Measurements from ENCODE around the gene JTB.
A peak's percentile ranks its signal among the peaks of the same experiment; 100 is the strongest.

Gene JTB

GRCh38 chr1:153958961-153959260 is 18.6 kb downstream of the JTB start:
- no peak for ATAC-seq
- TF ChIP-seq ZFP3 (CRISPR knock-in tag; IDR thresholded peaks at IDR 0.05), result no peak
- no peak for TF ChIP-seq ZFP30 (CRISPR knock-in tag; IDR thresholded peaks at IDR 0.05)
- TF ChIP-seq CREB5 (CRISPR knock-in tag; IDR thresholded peaks at IDR 0.05; ENCODE audit: low read depth), result no peak
- TF ChIP-seq, protein P1, sequence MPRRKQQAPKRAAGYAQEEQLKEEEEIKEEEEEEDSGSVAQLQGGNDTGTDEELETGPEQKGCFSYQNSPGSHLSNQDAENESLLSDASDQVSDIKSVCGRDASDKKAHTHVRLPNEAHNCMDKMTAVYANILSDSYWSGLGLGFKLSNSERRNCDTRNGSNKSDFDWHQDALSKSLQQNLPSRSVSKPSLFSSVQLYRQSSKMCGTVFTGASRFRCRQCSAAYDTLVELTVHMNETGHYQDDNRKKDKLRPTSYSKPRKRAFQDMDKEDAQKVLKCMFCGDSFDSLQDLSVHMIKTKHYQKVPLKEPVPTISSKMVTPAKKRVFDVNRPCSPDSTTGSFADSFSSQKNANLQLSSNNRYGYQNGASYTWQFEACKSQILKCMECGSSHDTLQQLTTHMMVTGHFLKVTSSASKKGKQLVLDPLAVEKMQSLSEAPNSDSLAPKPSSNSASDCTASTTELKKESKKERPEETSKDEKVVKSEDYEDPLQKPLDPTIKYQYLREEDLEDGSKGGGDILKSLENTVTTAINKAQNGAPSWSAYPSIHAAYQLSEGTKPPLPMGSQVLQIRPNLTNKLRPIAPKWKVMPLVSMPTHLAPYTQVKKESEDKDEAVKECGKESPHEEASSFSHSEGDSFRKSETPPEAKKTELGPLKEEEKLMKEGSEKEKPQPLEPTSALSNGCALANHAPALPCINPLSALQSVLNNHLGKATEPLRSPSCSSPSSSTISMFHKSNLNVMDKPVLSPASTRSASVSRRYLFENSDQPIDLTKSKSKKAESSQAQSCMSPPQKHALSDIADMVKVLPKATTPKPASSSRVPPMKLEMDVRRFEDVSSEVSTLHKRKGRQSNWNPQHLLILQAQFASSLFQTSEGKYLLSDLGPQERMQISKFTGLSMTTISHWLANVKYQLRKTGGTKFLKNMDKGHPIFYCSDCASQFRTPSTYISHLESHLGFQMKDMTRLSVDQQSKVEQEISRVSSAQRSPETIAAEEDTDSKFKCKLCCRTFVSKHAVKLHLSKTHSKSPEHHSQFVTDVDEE (CRISPR knock-in tag; IDR thresholded peaks at IDR 0.05), result no peak
- TF ChIP-seq ZNF70 (CRISPR knock-in tag; IDR thresholded peaks at IDR 0.05), result no peak
- no peak for TF ChIP-seq ISL1 (CRISPR knock-in tag; IDR thresholded peaks at IDR 0.05)
- TF ChIP-seq, protein P2, sequence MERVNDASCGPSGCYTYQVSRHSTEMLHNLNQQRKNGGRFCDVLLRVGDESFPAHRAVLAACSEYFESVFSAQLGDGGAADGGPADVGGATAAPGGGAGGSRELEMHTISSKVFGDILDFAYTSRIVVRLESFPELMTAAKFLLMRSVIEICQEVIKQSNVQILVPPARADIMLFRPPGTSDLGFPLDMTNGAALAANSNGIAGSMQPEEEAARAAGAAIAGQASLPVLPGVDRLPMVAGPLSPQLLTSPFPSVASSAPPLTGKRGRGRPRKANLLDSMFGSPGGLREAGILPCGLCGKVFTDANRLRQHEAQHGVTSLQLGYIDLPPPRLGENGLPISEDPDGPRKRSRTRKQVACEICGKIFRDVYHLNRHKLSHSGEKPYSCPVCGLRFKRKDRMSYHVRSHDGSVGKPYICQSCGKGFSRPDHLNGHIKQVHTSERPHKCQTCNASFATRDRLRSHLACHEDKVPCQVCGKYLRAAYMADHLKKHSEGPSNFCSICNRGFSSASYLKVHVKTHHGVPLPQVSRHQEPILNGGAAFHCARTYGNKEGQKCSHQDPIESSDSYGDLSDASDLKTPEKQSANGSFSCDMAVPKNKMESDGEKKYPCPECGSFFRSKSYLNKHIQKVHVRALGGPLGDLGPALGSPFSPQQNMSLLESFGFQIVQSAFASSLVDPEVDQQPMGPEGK (CRISPR knock-in tag; IDR thresholded peaks at IDR 0.05; ENCODE audit: borderline replicate concordance), result no peak
- TF ChIP-seq GLIS3 (CRISPR knock-in tag; IDR thresholded peaks at IDR 0.05), result no peak
- no peak for TF ChIP-seq ZNF8 (CRISPR knock-in tag; IDR thresholded peaks at IDR 0.05)
- TF ChIP-seq BACH2 (CRISPR knock-in tag; IDR thresholded peaks at IDR 0.05; ENCODE audit: borderline replicate concordance), result no peak
- no peak for TF ChIP-seq ZNF565 (CRISPR knock-in tag; conservative IDR thresholded peaks at IDR 0.05; ENCODE audit: low read depth)
- TF ChIP-seq OSR1 (CRISPR knock-in tag; IDR thresholded peaks at IDR 0.05), result no peak
- no peak for TF ChIP-seq TOX (CRISPR knock-in tag; IDR thresholded peaks at IDR 0.05; ENCODE audit: borderline replicate concordance)
- no peak for TF ChIP-seq SNAI2 (CRISPR knock-in tag; IDR thresholded peaks at IDR 0.05)
- TF ChIP-seq CSDC2 (CRISPR knock-in tag; IDR thresholded peaks at IDR 0.05), result no peak
- TF ChIP-seq CSRNP3 (CRISPR knock-in tag; IDR thresholded peaks at IDR 0.05), result no peak

GRCh38 chr1:153958111-153958960 is 19.1 kb downstream of the JTB start, which contains the start of gene CRTC2:
CRTC2 (minus strand) TSS chr1:153958612; CDS start chr1:153958497, 115 bp downstream.
- peak; percentile 87 for ATAC-seq
- TF ChIP-seq TOX (CRISPR knock-in tag; IDR thresholded peaks at IDR 0.05; ENCODE audit: borderline replicate concordance) (0 out of 2 replicates have a peak, but pooled peaks have one; percentile 30), ESRRG (CRISPR knock-in tag; IDR thresholded peaks at IDR 0.05) (no peak), ZFP30 (CRISPR knock-in tag; IDR thresholded peaks at IDR 0.05) (no peak), GLIS3 (CRISPR knock-in tag; IDR thresholded peaks at IDR 0.05) (peak; percentile 66; the same call in 1 of the 2 replicates), TCF4 (CRISPR knock-in tag; IDR thresholded peaks at IDR 0.05; ENCODE audit: borderline replicate concordance) (no peak), ZNF70 (CRISPR knock-in tag; IDR thresholded peaks at IDR 0.05) (no peak; the same call in 1 of the 2 replicates), OSR1 (CRISPR knock-in tag; IDR thresholded peaks at IDR 0.05) (no peak), ZC3H10 (CRISPR knock-in tag; IDR thresholded peaks at IDR 0.05) (peak; percentile 75), CSRNP3 (CRISPR knock-in tag; IDR thresholded peaks at IDR 0.05) (no peak), RARB (CRISPR knock-in tag; IDR thresholded peaks at IDR 0.05) (0 out of 2 replicates have a peak, but pooled peaks have one; percentile 47), POU6F1 (CRISPR knock-in tag; IDR thresholded peaks at IDR 0.05; ENCODE audit: borderline replicate concordance, low read depth) (peak; percentile 42; the same call in 1 of the 2 replicates), ARNTL (CRISPR knock-in tag; IDR thresholded peaks at IDR 0.05; ENCODE audit: borderline replicate concordance, low read depth) (no peak), ZFP3 (CRISPR knock-in tag; IDR thresholded peaks at IDR 0.05) (peak; percentile 72)
- TF ChIP-seq, protein P1 (CRISPR knock-in tag; IDR thresholded peaks at IDR 0.05), result peak; percentile 93
- TF ChIP-seq, protein P2 (CRISPR knock-in tag; IDR thresholded peaks at IDR 0.05; ENCODE audit: borderline replicate concordance), result peak; percentile 50; the same call in 1 of the 2 replicates

All from SK-N-SH treated with all-trans-retinoic acid at 6 μM for 48 hours (cell line).